Suppressor macrophage (primary cell): ENCODE data around the gene IP6K1.
A peak's percentile ranks its signal among the peaks of the same experiment; 100 is the strongest.
"Not testable (repeated sequence)": the region's sequence is repeated elsewhere in the genome, so short reads cannot be mapped to it uniquely, and the experiment has no call there.

Experiments used
- DNase-seq, 4 experiments: peaks; one replicate each; pipeline ENCODE4 v3.0.0-alpha.2; 2020 to 2022

Gene IP6K1

DNA sequence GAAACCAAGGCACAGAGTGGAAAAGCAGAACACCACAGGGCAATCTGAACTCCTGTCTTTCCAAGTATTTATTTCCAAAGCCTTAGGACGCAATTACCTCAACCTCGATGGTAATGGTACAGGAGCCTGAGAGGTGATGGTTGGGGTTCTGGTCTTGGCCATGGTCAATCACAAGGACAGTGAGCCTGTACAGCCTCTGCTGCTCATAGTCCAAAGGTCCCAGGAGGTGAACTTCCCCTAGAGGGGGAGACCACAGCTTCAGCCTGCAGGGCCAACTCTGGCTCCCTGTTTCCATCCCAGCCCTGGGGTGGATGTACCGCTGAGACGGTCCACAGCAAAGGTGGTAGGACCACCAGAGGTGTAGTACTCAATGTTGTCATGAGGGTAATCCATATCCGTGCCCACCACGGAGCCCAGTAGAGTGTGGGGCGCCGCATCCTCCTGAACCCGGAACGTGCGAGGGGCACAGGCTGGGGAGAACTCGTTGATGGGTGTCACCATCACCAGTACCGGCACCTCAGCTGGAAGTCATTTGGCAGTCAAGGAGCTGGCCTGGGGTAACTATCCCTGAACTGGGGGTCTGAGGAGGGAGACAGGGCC, 7.2 kb upstream of the IP6K1 start:
- no peak for DNase-seq

DNA sequence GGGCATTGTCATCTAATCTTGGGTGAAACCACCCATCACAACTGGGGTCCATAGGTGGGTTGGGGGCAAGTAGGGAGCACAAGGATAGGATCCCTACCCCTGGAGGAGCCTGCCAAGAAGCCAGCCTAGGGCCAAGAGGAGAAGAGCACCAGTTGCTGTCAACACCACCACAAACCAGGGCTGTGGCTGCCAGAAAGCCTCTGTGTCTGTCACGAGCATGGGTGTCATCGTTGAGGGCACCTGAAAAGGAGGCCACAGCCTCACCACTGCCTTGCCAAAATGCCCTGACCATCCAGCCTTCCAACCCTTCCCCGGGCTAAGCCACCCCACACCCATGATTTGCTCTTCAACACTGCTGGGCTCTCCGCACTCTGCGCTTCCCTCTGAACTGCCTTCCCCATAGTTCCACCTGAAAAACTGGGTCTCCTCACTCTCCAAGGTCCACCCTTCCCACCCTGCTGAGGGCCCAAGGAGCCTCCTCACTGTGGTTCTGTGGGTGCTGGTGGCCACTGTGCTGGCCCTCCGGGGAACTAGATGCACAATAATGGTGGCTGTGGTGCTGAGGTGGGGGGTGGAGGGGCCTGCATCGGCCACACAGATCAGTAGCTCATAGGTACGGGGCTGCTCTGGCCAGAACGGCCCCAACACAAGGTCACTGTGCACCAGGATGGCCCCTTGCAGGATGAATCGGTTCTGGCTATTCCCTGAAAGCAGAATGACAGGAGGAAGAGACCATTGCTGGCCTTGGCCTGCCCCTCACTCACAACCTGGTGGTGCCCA, 6.2 kb upstream of the IP6K1 start:
- no peak for DNase-seq

GRCh38 chr3:49791571-49791970, 5.2 kb upstream of the IP6K1 start:
- no peak for DNase-seq

DNA sequence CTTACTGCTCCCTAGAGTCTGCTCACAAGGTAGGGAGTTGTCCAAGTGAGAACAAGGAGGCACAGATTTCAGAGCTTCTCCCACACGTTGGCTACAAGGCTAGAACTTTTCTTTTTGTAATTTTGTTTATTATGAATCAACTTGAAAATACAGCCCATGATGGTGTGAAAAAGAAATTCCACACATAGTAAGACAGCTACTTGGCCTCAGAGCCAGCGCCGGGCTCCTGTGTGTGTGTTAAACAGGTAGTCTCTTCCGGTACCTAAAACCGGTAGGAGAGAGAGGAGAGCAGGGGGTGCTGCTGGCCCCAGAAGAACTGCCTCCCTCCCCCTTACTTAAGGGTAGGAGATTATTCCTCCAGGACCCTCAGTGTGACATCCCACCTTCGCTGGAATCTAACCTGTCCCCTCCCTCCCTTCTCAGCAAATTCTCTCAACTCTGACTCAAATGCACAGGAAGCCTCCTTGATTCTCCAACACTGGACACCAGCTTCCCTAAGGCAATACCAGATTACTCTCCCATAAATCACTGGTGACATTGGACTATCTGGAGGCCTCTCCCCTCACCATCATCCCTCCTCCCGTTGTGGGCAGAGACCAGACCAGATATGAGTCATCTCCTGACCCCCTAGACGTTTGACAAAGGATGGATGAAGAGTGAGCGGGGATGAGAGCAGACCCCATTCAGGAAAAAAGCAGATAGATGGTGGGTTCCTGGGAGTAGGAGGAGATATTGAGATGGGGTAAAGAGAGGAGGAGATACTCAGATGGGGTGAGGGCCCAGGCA, 4.5 kb upstream of the IP6K1 start:
- DNase-seq, result no peak

- DNase-seq, result no peak
These were observed 1.7 kb upstream of the IP6K1 start for GRCh38 chr3:49788056-49788455.

- no peak for DNase-seq
These were observed 1.2 kb upstream of the IP6K1 start for GRCh38 chr3:49787536-49787935.

DNA sequence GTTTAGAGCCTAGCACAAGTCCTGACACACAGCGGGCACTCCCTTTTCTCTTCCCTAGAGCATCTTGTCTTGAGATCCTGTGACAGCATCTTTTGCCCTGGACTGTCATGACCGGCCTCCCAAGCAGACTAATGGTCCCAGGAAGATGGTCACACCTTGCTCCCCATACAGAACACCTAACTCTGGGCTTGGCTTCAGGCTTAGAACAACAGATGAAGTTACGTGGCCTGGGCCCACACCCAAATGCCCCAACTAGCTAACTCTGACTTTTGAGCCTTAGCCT, 781 bp upstream of the IP6K1 start:
- DNase-seq, result no peak

DNA sequence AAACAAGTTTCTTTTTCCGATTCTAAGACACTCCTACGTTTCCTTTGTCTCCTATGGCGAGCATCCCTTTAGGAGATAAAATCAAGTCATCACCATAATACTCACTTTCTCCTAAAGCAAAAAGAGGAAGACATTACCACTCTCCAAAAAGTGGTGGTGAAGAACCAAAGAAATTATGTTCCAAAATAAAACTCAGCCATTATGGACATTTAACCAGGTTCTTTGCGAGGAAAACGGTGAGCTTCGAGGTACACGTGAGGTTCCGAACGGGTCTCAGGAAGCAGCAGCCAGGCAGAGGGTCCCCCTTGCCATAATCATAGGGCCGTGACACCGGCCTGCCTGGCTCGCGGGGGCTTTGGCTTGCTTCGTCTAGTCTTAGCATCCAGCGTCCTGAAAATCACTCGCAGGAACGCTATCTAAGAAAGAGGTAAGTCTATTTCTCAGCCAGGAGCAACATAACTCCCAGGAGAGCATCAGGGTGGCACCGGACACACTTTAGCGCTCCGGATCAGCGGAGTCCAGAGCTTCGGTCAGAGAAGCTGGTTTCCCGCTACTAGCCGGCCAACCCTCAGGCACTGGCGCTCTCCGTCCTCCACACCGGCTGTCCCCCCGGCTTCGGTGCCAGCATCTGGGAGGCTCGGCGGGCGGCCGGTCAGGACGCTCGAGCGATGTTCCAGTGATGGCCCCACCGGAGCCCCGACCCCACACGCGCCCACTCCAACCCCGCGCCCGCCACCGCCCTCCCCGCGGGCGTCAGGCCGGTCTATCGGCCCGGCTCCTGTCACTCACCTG, 581 bp downstream of the IP6K1 start:
- peak; percentile 24 to 61 (median 45) for DNase-seq

DNA sequence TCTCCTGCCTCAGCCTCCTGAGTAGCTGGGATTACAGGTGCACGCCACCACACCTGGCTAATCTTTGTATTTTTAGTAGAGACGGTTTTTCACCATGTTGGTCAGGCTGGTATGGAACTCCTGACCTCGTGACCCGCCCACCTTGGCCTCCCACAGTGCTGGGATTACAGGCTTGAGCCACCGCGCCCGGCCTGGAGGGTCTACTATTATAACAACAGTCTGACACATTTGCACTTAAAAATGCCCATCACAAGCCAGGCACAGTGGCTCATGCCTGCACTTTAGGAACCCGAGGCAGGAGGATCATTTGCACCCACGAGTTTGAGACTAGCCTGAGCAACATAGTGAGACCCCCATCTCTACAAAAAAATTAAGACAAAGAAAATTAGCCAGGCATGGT, 4.1 kb downstream of the IP6K1 start:
- not testable (repeated sequence) for DNase-seq

GRCh38 chr3:49781415-49782199, 4.7 kb downstream of the IP6K1 start:
- no peak for DNase-seq

GRCh38 chr3:49780975-49781365, 5.4 kb downstream of the IP6K1 start:
- not testable (repeated sequence) for DNase-seq

DNA sequence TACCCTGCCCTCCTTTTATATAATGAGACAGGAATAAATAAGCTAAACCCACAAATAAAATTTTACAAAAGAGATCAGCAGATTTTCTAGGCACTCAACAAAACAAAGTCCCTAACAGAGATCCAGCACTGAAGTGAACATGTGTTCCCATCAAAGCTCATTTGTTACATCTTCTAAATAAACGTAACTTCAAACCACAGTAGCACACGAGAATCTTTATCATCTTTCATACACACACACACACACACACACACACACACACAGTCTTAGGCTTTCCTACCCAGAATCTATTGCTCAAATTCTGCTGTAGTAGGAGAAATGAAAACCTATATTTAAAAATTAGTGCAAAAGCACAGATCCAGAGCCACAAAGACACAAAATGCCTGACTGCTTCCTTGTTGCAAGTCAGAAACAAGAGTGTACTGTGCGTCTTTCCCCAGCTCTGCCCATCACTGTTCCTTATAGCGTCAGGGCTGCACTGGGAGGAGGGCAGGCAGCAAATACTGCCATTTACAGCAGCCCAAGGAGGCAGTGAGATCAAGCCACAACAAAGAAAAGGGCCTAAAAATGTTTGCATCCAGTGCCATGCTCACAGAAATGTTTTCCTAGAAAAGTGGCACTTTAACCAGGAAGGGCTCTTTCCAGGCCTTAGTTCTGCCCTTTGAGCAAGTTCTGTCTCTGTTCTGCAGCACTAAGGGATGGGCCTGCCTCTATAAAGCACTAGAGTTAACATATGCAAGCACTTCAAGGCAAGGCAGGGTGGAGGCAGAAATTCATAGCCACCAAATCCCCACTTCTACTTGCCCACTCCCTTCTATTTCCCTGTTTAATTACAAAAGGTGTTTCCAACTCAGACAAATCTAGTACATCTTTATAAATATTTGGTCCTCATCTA, 6.0 kb downstream of the IP6K1 start:
- DNase-seq, result no peak

GRCh38 chr3:49779358-49780079, 6.8 kb downstream of the IP6K1 start:
- no peak for DNase-seq

GRCh38 chr3:49776101-49776500, 10.2 kb downstream of the IP6K1 start:
- not testable (repeated sequence) for DNase-seq

- DNase-seq, result no peak
These were observed 10.8 kb downstream of the IP6K1 start for GRCh38 chr3:49775538-49775937.

GRCh38 chr3:49772703-49773102, 13.6 kb downstream of the IP6K1 start:
- DNase-seq, result no peak

DNA sequence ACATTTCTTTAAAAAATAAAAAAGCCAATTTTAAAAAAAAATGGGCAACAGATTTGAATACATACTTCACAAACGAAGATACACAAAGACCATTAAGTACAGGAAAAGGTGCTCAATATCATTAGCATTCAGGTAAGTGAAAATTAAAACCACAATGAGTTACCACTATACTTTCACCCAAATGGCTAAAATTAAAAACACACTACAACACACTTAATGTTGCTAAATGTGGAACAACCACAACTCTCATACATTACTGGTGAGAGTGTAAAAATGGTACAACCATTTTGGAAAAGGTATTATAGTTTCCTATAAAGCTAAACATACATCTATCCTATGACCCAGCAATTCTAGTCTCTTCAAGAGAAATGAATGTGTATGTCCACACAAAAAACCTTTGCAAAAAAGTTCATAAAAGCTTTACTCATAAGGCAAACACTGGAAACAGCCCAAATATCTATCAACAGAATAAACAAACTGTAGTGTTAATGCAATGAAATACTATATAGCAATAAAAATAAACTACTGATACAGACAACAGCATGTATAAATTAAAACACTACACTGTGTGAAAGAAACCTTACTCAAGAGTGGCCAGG, 14.9 kb downstream of the IP6K1 start:
- no peak for DNase-seq

DNA sequence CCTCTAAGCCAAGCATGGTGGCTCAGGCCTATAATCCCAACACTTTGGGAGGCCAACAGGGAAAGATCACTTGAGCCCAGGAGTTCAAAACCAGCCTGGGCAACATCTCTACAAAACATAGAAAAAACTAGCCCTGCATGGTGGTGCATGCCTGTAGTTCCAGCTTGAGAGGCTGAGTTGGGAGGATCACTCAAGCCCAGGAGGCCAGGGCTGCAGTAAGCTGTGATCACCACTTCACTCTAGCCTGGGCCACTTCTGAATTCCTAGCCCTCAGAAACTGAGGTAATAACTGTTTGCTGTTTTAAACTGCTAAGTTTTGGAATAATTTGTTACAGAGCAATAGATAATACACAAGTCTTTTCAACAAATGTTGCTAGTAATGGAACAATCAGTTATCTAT, 16.4 kb downstream of the IP6K1 start:
- DNase-seq, result no peak

DNA sequence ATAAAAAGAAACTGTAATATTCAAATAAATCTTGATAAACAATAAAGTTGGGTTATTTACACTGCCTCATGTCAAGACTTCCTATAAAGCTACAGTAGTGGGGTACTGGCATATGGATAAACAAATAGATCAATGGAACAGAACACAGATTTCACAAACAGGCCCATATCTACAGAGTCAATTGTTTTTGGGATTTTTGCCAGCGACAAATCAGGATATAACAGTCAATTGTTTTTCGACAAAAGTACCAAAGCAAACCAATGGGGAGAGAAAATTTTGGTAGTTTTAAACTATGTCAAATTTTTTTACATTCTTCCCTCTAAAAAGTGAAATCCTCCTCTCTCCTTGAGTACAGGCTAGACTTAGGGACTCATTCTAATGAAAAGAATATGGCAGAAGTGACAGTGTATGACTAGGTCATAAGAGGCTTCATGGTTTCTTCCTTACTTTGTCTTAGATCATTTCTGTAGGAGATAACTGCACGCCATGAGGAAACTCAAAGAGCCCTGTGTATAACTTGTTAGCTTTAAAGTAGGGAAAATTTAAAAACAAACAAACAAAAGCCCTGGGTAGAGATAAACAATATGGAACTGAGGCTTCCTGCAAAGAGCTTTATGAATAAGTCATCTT, 16.9 kb downstream of the IP6K1 start:
- no peak for DNase-seq

DNA sequence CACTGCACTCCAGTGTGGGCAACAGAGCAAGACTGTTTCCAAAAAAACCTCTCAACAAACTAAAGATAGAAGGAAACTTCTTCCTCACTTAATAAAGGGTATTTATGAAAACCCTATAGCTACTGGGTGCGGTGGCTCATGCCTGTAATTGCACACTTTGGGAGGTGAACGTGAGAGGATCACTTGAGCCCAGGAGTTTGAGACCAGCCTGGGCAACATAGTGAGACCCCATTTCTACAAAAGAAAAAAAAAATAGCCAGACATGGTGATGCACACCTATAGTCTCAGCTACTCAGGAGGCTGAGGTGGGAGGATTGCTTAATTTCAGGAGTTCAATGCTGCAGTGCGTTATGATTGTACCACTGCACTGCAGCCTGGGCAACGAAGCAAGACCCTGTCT, 22.4 kb downstream of the IP6K1 start:
- no peak for DNase-seq
